Cardiac fibroblast (primary cell): ENCODE results near the gene COL23A1.

ENCODE experiments used
- DNase-seq, 2 donors: peaks; one replicate each; pipeline versions ENCODE4 v3.0.0 to v3.0.0-alpha.2; 2010; ENCODE audit warnings: low read depth in 2 of 2
- H3K4me3 ChIP-seq, 2 donors: replicated peaks in 1 of 2; 1 replicate in 1 of 2; 2 replicates in 1 of 2; pipeline ENCODE4 v1.5.1; 2011; ENCODE audit warnings: low read depth in 2 of 2, low read length in 2 of 2, mild to moderate bottlenecking in 2 of 2, moderate library complexity in 1 of 2
- TF ChIP-seq, protein P1 (sequence below): IDR thresholded peaks from one replicate; pipeline ENCODE4 v1.5.1; 2011; ENCODE audit warnings: low read depth, mild to moderate bottlenecking, low read length, inconsistent platforms

The COL23A1 gene

DNA sequence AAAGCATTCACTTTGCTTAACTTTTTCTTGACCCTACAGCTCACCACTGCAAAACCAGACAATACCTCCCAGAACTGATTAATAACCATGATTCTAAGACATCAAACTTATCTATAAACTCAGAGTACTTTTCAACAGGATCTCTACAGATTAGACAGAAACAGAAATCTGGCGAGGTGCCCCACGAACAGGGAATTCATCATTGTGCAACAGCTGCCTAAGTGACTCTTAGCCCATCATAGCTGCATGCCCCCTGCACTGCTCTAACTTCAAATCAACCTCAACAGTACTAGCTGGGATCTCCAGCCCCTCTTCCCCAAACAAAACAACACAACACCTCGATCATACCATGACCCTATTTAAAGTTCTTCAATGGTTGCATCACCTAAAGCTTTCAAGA, 16.1 kb upstream of the COL23A1 start:
- peak in 1 of 2 donors; percentile 42 for DNase-seq
- TF ChIP-seq, protein P1, sequence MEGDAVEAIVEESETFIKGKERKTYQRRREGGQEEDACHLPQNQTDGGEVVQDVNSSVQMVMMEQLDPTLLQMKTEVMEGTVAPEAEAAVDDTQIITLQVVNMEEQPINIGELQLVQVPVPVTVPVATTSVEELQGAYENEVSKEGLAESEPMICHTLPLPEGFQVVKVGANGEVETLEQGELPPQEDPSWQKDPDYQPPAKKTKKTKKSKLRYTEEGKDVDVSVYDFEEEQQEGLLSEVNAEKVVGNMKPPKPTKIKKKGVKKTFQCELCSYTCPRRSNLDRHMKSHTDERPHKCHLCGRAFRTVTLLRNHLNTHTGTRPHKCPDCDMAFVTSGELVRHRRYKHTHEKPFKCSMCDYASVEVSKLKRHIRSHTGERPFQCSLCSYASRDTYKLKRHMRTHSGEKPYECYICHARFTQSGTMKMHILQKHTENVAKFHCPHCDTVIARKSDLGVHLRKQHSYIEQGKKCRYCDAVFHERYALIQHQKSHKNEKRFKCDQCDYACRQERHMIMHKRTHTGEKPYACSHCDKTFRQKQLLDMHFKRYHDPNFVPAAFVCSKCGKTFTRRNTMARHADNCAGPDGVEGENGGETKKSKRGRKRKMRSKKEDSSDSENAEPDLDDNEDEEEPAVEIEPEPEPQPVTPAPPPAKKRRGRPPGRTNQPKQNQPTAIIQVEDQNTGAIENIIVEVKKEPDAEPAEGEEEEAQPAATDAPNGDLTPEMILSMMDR: no peak
- H3K4me3 ChIP-seq: no peak overlapping the region

DNA sequence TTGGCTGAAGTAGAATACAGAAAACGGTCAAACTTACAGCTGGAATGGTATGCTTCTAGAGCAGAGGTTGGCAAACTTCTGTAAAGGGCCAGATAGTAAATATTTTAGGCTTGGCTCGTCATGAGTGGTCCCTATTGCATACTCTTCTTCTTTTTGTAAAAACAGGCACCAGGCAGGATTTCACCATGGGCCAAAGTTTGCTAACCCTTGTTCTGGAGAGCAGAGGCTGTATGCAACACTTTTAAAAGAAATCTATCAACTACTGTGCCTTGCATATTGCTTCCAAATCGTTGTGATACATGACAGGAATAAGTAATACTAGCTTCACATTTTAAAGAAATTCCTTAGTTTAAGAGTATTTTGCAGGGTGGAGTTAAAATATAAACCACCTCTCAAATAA, 15.6 kb upstream of the COL23A1 start:
- DNase-seq: no peak
- TF ChIP-seq, protein P1: no peak
- H3K4me3 ChIP-seq: no peak overlapping the region

DNA sequence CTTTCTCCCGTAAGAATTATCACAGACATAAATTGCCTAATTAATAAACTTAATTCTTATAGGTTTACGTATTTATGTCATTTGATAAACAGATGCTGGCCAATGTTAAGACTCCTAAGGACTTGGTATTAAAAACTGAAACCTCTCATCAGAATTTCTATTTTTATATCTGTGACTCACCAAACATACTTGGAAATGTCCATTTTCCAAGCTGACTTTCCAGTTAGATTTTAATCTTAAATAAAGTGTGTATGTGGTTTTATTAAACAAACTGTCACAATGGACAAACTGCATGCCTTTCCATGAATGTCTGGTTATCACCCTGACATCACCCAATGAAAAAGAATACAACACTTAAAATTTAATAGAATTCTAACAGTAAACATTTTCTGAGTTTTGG, 12.6 kb upstream of the COL23A1 start:
- peak; percentile 12 to 22 for DNase-seq
- H3K4me3 ChIP-seq: no peak overlapping the region
- TF ChIP-seq, protein P1: no peak

- no peak for DNase-seq
- TF ChIP-seq, protein P1: no peak
- H3K4me3 ChIP-seq: no peak overlapping the region
Measured at GRCh38 chr5:178595750-178596149, 5.6 kb upstream of the COL23A1 start.

GRCh38 chr5:178595150-178595549, 5.0 kb upstream of the COL23A1 start:
- TF ChIP-seq, protein P1: no peak
- no peak for DNase-seq
- H3K4me3 ChIP-seq: no peak overlapping the region

DNA sequence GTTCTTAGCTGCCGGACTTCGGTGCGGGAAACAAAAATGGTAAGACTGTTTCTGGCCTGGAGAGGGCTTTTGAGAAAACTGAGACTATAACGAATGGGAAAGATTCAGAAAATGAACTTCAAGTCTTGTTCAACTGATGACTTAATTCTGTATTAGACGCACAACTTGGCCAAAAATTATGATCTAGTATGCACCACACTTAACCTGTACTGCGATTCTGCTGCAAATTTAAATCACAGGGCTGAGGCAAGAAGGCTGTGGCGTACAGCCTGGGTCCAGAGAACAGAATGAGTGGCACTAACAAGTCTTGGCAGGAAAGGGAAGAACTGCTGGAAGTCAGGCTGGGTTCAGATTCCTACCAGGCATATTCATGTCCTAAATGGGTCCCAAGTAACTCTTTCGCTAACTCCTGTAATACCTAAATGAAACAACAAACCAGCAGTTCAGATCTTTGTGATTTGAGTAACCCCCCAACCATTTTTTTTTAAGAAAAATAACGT, 781 bp upstream of the COL23A1 start:
- H3K4me3 ChIP-seq: no peak overlapping the region
- DNase-seq: peak in 1 of 2 donors; percentile 14
- TF ChIP-seq, protein P1: no peak
